Measurements from ENCODE around the gene PGRMC1.

Gene PGRMC1

GRCh38 chrX:119228512-119229252 lies 7.4 kb upstream of the PGRMC1 start:
- DNase-seq (ENCODE audit: low read depth): no peak
- TF ChIP-seq MAX (IDR thresholded peaks at IDR 0.05; ENCODE audit: low read depth, low read length): no peak
- no peak for TF ChIP-seq CTCF (IDR thresholded peaks at IDR 0.05; ENCODE audit: low read depth, low read length)
- TF ChIP-seq MYC (IDR thresholded peaks at IDR 0.05; ENCODE audit: low read depth, low read length): no peak
- TF ChIP-seq POLR2A (IDR thresholded peaks at IDR 0.05; ENCODE audit: extremely low read depth, insufficient read length): no peak

GRCh38 chrX:119229253-119229615 lies 6.9 kb upstream of the PGRMC1 start:
- H3K4me3 ChIP-seq (ENCODE audit: low read depth, low read length): no peak overlapping the region
- TF ChIP-seq MAX (IDR thresholded peaks at IDR 0.05; ENCODE audit: low read depth, low read length) (no peak), CTCF (IDR thresholded peaks at IDR 0.05; ENCODE audit: low read depth, low read length) (no peak), POLR2A (IDR thresholded peaks at IDR 0.05; ENCODE audit: extremely low read depth, insufficient read length) (no peak), MYC (IDR thresholded peaks at IDR 0.05; ENCODE audit: low read depth, low read length) (no peak)
- no peak for DNase-seq (ENCODE audit: low read depth)

More at GRCh38 chrX:119228512-119229252, 7.4 kb upstream of the PGRMC1 start:
- H3K4me3 ChIP-seq (ENCODE audit: low read depth, low read length): no peak overlapping the region

- TF ChIP-seq MYC (IDR thresholded peaks at IDR 0.05; ENCODE audit: low read depth, low read length): no peak
- TF ChIP-seq CTCF (IDR thresholded peaks at IDR 0.05; ENCODE audit: low read depth, low read length): no peak
- no peak for TF ChIP-seq POLR2A (IDR thresholded peaks at IDR 0.05; ENCODE audit: extremely low read depth, insufficient read length)
- TF ChIP-seq MAX (IDR thresholded peaks at IDR 0.05; ENCODE audit: low read depth, low read length): no peak
- peak; percentile 18 for DNase-seq (ENCODE audit: low read depth)
- H3K4me3 ChIP-seq (ENCODE audit: low read depth, low read length): no peak overlapping the region
These were observed 5.2 kb upstream of the PGRMC1 start for GRCh38 chrX:119230850-119231249.

- no peak for DNase-seq (ENCODE audit: low read depth)
- TF ChIP-seq MYC (IDR thresholded peaks at IDR 0.05; ENCODE audit: low read depth, low read length) (no peak), CTCF (IDR thresholded peaks at IDR 0.05; ENCODE audit: low read depth, low read length) (no peak), POLR2A (IDR thresholded peaks at IDR 0.05; ENCODE audit: extremely low read depth, insufficient read length) (no peak)
- no peak overlapping the region for H3K4me3 ChIP-seq (ENCODE audit: low read depth, low read length)
These were observed 4.1 kb upstream of the PGRMC1 start for GRCh38 chrX:119231936-119232445.

- no peak for DNase-seq (ENCODE audit: low read depth)
- TF ChIP-seq POLR2A (IDR thresholded peaks at IDR 0.05; ENCODE audit: extremely low read depth, insufficient read length) (no peak), MYC (IDR thresholded peaks at IDR 0.05; ENCODE audit: low read depth, low read length) (no peak), MAX (IDR thresholded peaks at IDR 0.05; ENCODE audit: low read depth, low read length) (no peak), CTCF (IDR thresholded peaks at IDR 0.05; ENCODE audit: low read depth, low read length) (no peak)
These were observed 1.0 kb upstream of the PGRMC1 start for GRCh38 chrX:119235051-119235511.

More at GRCh38 chrX:119235051-119235511, 1.0 kb upstream of the PGRMC1 start:
- H3K4me3 ChIP-seq (ENCODE audit: low read depth, low read length): no peak overlapping the region

All from NB4 (cell line).